Measurements from ENCODE around the gene GBF1.

GBF1 gene

DNA sequence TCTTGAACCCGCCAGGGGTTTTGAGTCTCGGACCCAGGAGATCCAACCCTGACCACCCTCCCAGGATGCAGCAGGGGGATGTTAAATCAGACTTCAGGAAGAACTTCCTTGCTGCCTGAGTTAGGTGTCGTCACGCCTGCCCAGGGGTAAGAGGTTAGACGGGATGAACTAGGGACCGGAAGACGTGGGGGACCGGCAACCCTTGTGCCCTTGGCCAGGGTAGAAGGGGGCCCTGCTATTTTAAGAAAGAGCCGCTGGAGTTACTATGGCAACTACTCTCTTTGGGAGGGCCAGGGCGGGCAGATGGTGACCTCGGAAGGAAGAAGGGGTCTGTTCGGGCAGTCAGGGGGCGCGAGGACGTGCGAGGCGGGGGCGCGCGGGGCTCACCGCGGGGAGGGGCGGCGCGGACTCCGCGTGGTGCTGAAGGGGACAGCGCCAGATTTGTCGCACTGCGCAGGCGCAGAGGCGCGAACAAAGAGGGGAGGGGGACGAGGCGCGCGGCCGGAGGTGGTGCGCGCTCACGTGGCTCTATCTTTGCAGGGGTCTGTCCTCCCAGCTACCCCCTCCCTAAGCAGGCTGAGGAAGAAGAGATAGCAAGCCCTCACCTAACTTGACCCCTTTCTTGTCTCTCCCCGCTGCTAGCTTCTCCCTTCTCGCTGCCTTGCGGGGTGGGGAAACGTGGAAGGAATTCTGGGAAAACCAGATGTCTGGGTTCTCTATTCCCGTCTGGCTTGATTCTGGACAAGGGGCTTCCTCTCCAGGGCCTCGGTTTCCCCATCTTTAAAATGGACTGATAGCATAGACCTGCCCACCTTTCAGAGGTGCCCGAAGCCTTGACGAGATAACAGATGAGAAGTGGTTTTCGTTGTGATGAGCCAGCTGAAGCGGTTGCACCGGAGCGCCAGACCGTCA, 174.2 kb downstream of the GBF1 start:
- no peak for ATAC-seq
- Mint-ChIP-seq H3K36me3 (ENCODE audit: low read depth) (peaks cover 8% of the 10 kb centered on the region), H3K9me3 (no peaks in the 10 kb centered on the region), H3K27ac (peak overlapping the region; percentile 50), H3K27me3 (peaks cover 30% of the 10 kb centered on the region), H3K4me1 (peaks cover 39% of the 10 kb centered on the region), H3K4me3 (peak overlapping the region; percentile 91)
- DNase-seq = peak; percentile 77

- Mint-ChIP-seq H3K27me3 (peaks cover 30% of the 10 kb centered on the region), H3K27ac (peak overlapping the region; percentile 97), H3K4me1 (peaks cover 39% of the 10 kb centered on the region), H3K36me3 (ENCODE audit: low read depth) (peaks cover 8% of the 10 kb centered on the region), H3K4me3 (peak overlapping the region; percentile 91), H3K9me3 (no peaks in the 10 kb centered on the region)
- DNase-seq (no peak), ATAC-seq (no peak)
These were observed 174.9 kb downstream of the GBF1 start for GRCh38 chr10:102420181-102420713.

DNA sequence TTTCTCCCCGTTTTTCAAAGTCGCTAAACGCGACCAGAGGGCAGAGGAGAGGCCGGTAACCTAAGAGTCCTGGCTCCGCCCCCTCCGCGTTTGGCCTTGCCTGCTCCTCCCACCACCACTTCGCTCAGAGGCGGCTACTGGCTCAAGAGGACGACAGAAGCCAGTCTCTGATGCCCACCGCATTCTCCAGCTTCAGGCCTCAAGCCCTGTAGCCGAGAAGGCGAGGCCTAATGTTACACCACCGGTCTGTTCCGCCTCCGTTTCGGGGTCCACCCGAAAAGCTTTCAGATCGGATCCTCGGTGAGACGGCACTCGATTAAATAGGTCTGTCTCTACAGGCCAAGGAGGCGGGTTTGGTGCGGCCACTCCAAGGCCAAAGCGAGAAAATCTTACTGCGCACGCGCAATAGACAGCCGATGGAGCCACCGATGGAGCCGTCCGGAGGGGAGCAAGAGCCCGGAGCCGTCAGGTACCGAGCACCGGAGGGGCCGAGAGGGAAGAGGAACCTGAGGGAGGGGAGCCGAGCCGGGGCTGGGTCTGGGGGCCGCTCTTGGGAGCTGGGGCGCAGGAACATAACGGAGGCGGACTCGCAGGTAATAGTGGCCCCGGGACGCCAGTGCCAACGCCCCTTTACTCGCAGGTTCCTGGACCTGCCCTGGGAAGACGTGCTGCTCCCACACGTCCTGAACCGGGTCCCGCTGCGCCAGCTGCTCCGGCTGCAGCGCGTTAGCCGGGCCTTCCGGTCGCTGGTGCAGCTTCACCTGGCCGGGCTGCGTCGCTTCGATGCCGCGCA, 175.6 kb downstream of the GBF1 start, which contains the start of gene FBXL15:
Gene FBXL15 (plus strand): TSS at position 123 of the 793 bp plus-strand sequence. CDS start 294 bp downstream, at position 417.
- Mint-ChIP-seq H3K4me3 (peak within 1 kb of the TSS; percentile 91), H3K9me3 (no peaks in the 10 kb centered on the region), H3K27me3 (peaks cover 28% of the 10 kb centered on the region), H3K4me1 (peaks cover 39% of the 10 kb centered on the region), H3K27ac (peak within 1 kb of the TSS; percentile 97), H3K36me3 (ENCODE audit: low read depth) (peaks cover 8% of the 10 kb centered on the region)
- peak; percentile 78 for ATAC-seq
- DNase-seq = peak; percentile 98

DNA sequence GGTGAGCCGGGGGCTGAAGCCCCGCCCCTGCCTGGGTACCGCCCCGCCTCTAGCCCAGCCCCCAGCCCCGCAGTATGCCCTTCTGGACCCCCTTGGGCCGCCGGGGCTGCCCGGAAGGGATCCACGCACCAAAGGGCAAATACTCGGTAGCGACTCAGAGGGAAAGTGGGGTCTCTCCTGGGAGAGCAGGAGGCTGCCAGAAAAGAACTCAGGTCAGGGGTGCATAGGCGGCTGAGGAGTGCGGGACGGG, 176.1 kb downstream of the GBF1 start:
- Mint-ChIP-seq H3K27ac (peak overlapping the region; percentile 97), H3K4me3 (peak overlapping the region; percentile 91), H3K9me3 (no peaks in the 10 kb centered on the region), H3K36me3 (ENCODE audit: low read depth) (peaks cover 8% of the 10 kb centered on the region), H3K4me1 (peaks cover 43% of the 10 kb centered on the region), H3K27me3 (peaks cover 25% of the 10 kb centered on the region)
- no peak for DNase-seq
- no peak for ATAC-seq

DNA sequence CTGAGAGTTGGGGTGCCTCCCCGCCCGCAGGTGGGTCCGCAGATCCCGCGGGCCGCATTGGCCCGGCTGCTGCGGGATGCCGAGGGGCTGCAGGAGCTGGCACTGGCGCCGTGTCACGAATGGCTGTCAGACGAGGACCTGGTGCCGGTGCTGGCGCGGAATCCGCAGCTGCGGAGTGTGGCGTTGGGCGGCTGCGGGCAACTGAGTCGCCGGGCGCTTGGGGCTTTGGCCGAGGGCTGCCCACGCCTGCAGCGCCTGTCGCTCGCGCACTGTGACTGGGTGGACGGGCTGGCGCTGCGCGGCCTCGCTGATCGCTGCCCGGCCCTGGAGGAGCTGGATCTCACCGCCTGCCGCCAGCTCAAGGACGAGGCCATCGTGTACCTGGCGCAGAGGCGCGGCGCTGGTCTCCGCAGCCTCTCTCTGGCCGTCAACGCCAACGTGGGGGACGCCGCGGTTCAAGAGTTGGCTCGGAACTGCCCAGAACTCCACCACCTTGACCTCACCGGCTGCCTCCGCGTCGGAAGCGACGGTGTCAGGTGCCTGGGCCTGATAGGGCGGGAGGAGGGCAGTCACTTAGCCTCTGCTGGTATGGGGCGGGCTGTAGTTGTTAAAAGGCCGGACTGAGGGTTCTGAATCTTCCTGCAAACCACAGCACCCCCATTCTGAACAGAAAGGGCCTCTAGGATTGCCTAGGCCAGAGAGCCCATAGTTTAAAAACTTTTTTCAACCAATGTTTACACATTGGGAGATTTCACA, 176.6 kb downstream of the GBF1 start:
- peaks cover 8% of the 10 kb centered on the region for H3K36me3 Mint-ChIP-seq (ENCODE audit: low read depth)
- no peaks in the 10 kb centered on the region for H3K9me3 Mint-ChIP-seq
- H3K4me3 Mint-ChIP-seq = peak overlapping the region; percentile 91
- DNase-seq (no peak), ATAC-seq (peak; percentile 3)
- peaks cover 48% of the 10 kb centered on the region for H3K4me1 Mint-ChIP-seq
- peak overlapping the region; percentile 97 for H3K27ac Mint-ChIP-seq
- H3K27me3 Mint-ChIP-seq = peaks cover 24% of the 10 kb centered on the region

- Mint-ChIP-seq H3K36me3 (ENCODE audit: low read depth) (peaks cover 8% of the 10 kb centered on the region), H3K9me3 (no peaks in the 10 kb centered on the region), H3K27ac (peak overlapping the region; percentile 49), H3K4me1 (peaks cover 55% of the 10 kb centered on the region), H3K4me3 (peak overlapping the region; percentile 91), H3K27me3 (peaks cover 17% of the 10 kb centered on the region)
- DNase-seq = peak; percentile 73
- peak; percentile 11 for ATAC-seq
These were observed 177.3 kb downstream of the GBF1 start for GRCh38 chr10:102422545-102423129.

- ATAC-seq = no peak
- peaks cover 8% of the 10 kb centered on the region for H3K36me3 Mint-ChIP-seq (ENCODE audit: low read depth)
- no peak overlapping the region for H3K27ac Mint-ChIP-seq
- DNase-seq = no peak
- H3K27me3 Mint-ChIP-seq = peaks cover 9% of the 10 kb centered on the region
- peak overlapping the region; percentile 21 for H3K4me3 Mint-ChIP-seq
- H3K9me3 Mint-ChIP-seq = no peaks in the 10 kb centered on the region
- peaks cover 53% of the 10 kb centered on the region for H3K4me1 Mint-ChIP-seq
These were observed 178.1 kb downstream of the GBF1 start for GRCh38 chr10:102423372-102423968.

DNA sequence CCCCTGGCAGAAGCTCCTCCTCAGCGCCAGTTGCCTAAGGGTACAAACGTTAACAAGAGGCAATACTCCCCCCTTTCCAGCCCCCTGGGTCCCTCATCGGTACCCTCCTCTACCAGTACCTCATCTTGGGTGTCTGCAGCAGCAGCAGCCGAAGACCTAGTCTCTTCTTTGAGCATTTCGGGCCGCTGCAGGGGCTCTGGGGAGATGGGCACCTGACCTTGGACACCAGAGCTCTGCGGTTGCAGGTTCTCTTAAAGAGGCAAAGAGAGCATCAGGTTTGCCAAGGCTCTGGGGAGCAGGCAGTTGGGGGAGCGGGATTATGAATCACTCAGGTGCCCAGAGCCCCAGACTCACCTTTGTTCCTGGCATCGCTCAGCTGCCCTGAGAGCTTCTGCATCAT, 178.8 kb downstream of the GBF1 start:
- peaks cover 8% of the 10 kb centered on the region for H3K36me3 Mint-ChIP-seq (ENCODE audit: low read depth)
- peaks cover 49% of the 10 kb centered on the region for H3K4me1 Mint-ChIP-seq
- DNase-seq (no peak), ATAC-seq (no peak)
- H3K4me3 Mint-ChIP-seq = no peak overlapping the region
- H3K27me3 Mint-ChIP-seq = peaks cover 5% of the 10 kb centered on the region
- H3K27ac Mint-ChIP-seq = no peak overlapping the region
- no peaks in the 10 kb centered on the region for H3K9me3 Mint-ChIP-seq

DNA sequence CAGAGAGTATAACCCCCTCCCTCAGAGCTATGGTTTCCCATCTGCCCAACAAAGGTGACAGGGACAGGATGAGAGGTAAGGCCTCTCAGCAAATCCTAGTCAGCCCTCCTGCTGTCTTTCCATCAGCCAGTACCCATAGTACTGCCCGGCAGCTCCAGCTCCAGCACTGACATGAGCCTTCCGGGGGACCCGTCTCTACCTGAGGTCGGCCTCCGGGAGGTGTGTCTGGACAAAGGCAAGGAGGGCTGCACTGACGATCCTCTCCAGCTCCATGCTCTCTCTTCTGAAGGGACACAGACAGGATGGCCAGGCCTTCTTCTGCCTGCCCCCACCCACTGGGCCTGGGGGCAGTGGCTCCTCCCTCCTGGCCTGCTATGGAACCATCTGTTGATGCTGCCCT, 179.6 kb downstream of the GBF1 start:
- Mint-ChIP-seq H3K9me3 (no peaks in the 10 kb centered on the region), H3K4me1 (peaks cover 41% of the 10 kb centered on the region), H3K4me3 (no peak overlapping the region), H3K36me3 (ENCODE audit: low read depth) (peaks cover 8% of the 10 kb centered on the region), H3K27me3 (peaks cover 2% of the 10 kb centered on the region), H3K27ac (no peak overlapping the region)
- no peak for ATAC-seq
- DNase-seq = no peak

GRCh38 chr10:102425444-102425843, 180.1 kb downstream of the GBF1 start:
- no peak for DNase-seq
- Mint-ChIP-seq H3K9me3 (no peaks in the 10 kb centered on the region), H3K4me3 (no peak overlapping the region), H3K27ac (no peak overlapping the region), H3K4me1 (peaks cover 36% of the 10 kb centered on the region), H3K36me3 (ENCODE audit: low read depth) (peaks cover 8% of the 10 kb centered on the region), H3K27me3 (peaks cover 2% of the 10 kb centered on the region)
- no peak for ATAC-seq

- no peaks in the 10 kb centered on the region for H3K9me3 Mint-ChIP-seq
- H3K36me3 Mint-ChIP-seq (ENCODE audit: low read depth) = peaks cover 7% of the 10 kb centered on the region
- H3K27ac Mint-ChIP-seq = peak overlapping the region; percentile 24
- H3K4me3 Mint-ChIP-seq = peak overlapping the region; percentile 31
- H3K4me1 Mint-ChIP-seq = peaks cover 36% of the 10 kb centered on the region
- DNase-seq (no peak), ATAC-seq (no peak)
- H3K27me3 Mint-ChIP-seq = no peaks in the 10 kb centered on the region
These were observed 181.5 kb downstream of the GBF1 start for GRCh38 chr10:102426803-102427287.

DNA sequence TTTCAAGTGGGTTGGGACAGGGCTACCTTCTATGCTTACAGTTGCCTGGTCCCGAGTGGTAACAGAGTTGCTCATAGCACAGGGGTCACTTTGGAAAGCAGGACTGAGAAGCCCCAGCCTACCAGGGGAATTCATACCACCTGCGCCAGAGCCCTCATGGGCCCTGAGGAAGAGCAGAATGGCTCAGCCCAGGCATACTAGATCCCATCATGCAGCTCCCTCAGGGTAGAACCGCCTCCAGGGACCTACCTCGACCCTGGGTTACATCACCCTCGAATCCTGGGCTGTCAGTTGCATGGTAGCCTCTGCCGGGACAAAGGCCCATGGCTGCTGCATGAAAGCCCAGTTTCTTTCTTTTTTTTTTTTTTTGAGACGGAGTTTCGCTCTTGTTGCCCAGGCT, 184.1 kb downstream of the GBF1 start:
- Mint-ChIP-seq H3K4me1 (peaks cover 45% of the 10 kb centered on the region), H3K4me3 (no peak overlapping the region), H3K36me3 (ENCODE audit: low read depth) (peaks cover 2% of the 10 kb centered on the region), H3K27ac (no peak overlapping the region), H3K27me3 (no peaks in the 10 kb centered on the region), H3K9me3 (no peaks in the 10 kb centered on the region)
- ATAC-seq (no peak), DNase-seq (no peak)

DNA sequence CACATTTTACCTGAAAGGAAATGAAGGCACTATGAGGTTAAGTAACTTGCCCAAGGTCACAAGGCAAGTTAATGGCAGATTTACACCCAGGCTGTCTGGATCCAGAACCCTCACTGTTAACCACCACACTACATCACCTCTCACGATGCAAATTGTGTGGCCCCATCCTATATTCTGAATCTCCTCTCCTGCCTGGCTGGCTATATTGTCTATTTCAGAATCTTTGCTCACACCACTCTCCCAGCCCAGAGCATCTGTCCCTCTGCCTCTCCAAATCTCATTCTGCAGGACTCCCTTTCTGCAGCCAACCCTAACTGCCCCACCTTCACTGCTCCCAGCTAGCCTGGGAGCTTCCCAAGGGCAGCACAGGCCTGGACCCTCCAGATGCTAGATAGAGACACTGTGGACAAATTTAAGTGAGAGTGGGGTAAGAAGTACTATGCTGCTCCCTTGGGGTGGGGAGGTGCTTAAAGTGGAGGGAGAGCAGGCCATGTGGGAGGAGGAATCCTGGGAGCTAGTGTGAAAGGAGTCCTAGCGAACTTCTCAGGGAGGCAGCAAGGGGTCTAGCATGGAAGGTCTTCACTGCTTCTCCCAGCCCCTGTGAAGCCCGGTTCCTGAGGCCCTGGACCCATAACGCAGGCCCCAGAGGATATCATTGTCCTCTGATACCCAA, 186.3 kb downstream of the GBF1 start:
- Mint-ChIP-seq H3K27ac (peak overlapping the region; percentile 92), H3K36me3 (ENCODE audit: low read depth) (peaks cover 3% of the 10 kb centered on the region), H3K4me1 (peaks cover 59% of the 10 kb centered on the region), H3K27me3 (no peaks in the 10 kb centered on the region), H3K9me3 (no peaks in the 10 kb centered on the region), H3K4me3 (peak overlapping the region; percentile 85)
- DNase-seq (no peak), ATAC-seq (no peak)

Data from activated naive CD8-positive, alpha-beta T cell treated with anti-CD3 and anti-CD28 coated beads, Interleukin-2, amount 50 U/mL, for 24 hours (primary cell).